AG09309 (cell line): ENCODE data around the gene RPS18.

Experiments used
- DNase-seq: peaks from one replicate; pipeline ENCODE4 v3.0.0-alpha.2; 2010; ENCODE audit warnings: low read depth
- H3K4me3 ChIP-seq: 2 replicates; pipeline ENCODE4 v1.5.1; 2011; ENCODE audit warnings: mild to moderate bottlenecking, low read depth, low read length, moderate library complexity; ENCODE audit not compliant: control insufficient read depth
- TF ChIP-seq, protein P1 (sequence below): IDR thresholded peaks from 2 replicates; pipeline ENCODE4 v1.5.1; 2011; ENCODE audit warnings: mild to moderate bottlenecking, low read depth, low read length, inconsistent platforms; ENCODE audit not compliant: insufficient read depth, control insufficient read depth; ENCODE audit errors: missing control alignments

The RPS18 gene

GRCh38 chr6:33306356-33306755, 34.5 kb downstream of the RPS18 start:
- TF ChIP-seq, protein P1, sequence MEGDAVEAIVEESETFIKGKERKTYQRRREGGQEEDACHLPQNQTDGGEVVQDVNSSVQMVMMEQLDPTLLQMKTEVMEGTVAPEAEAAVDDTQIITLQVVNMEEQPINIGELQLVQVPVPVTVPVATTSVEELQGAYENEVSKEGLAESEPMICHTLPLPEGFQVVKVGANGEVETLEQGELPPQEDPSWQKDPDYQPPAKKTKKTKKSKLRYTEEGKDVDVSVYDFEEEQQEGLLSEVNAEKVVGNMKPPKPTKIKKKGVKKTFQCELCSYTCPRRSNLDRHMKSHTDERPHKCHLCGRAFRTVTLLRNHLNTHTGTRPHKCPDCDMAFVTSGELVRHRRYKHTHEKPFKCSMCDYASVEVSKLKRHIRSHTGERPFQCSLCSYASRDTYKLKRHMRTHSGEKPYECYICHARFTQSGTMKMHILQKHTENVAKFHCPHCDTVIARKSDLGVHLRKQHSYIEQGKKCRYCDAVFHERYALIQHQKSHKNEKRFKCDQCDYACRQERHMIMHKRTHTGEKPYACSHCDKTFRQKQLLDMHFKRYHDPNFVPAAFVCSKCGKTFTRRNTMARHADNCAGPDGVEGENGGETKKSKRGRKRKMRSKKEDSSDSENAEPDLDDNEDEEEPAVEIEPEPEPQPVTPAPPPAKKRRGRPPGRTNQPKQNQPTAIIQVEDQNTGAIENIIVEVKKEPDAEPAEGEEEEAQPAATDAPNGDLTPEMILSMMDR, result no peak
- no peak for DNase-seq
- H3K4me3 ChIP-seq, result no peak overlapping the region

GRCh38 chr6:33312361-33313104, 40.7 kb downstream of the RPS18 start:
- peak overlapping the region; percentile 68 for H3K4me3 ChIP-seq
- DNase-seq, result no peak
- TF ChIP-seq, protein P1, result no peak

GRCh38 chr6:33313105-33313708, 41.3 kb downstream of the RPS18 start:
- no peak for DNase-seq
- TF ChIP-seq, protein P1, result no peak
- peak overlapping the region; percentile 68 for H3K4me3 ChIP-seq

DNA sequence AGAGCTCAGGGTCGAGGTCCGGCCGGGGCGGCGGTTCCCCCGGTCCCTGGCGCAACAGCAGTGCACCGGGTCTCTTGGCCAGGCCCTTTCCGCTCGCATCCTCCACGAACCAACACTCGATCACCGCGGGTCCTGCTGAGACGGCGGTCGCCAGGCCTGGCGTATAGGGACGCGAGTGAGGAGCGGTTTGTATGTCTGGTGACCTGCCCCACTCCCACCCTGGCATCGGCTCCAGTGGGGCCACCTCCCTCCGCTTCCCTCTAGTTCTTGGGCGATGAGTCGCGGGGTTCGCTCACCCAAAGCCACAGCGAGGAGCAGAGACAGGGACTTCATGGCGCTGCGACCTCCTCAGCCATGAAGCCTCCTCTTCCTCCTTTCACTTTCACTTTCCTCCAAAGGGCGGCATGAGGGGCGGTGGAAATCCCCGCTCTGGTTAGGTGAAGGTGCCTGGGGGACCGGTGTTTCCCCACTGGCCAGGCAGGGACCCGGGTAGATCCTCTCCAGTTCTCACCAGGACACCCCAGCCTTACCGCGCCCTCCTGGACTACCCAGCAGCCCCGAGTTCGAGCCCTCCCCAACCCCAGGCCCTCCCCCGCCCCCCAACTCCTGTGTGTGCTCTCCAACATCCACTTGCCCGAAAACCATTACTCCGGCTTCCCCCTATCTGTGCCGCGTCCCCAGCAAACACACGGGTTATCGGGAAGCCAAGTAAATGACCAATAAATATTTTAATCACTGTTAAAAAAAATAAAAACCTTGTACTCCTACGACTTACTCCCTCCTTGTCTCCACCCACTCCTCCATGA, 42.0 kb downstream of the RPS18 start, which contains the start of gene TAPBP:
TSS of gene TAPBP (minus strand) at position 370 of the 806 bp plus-strand sequence. CDS start at position 333, 37 bp downstream.
- TF ChIP-seq, protein P1, result no peak
- H3K4me3 ChIP-seq, result peak within 1 kb of the TSS; percentile 68
- DNase-seq, result no peak

GRCh38 chr6:33314515-33314942, 42.7 kb downstream of the RPS18 start:
- no peak for DNase-seq
- peak overlapping the region; percentile 68 for H3K4me3 ChIP-seq
- TF ChIP-seq, protein P1, result no peak
